Measurements from ENCODE around the gene ABHD13.
A peak's percentile ranks its signal among the peaks of the same experiment; 100 is the strongest.
"Not testable (repeated sequence)": the region's sequence is repeated elsewhere in the genome, so short reads cannot be mapped to it uniquely, and the experiment has no call there.

ABHD13 gene

DNA sequence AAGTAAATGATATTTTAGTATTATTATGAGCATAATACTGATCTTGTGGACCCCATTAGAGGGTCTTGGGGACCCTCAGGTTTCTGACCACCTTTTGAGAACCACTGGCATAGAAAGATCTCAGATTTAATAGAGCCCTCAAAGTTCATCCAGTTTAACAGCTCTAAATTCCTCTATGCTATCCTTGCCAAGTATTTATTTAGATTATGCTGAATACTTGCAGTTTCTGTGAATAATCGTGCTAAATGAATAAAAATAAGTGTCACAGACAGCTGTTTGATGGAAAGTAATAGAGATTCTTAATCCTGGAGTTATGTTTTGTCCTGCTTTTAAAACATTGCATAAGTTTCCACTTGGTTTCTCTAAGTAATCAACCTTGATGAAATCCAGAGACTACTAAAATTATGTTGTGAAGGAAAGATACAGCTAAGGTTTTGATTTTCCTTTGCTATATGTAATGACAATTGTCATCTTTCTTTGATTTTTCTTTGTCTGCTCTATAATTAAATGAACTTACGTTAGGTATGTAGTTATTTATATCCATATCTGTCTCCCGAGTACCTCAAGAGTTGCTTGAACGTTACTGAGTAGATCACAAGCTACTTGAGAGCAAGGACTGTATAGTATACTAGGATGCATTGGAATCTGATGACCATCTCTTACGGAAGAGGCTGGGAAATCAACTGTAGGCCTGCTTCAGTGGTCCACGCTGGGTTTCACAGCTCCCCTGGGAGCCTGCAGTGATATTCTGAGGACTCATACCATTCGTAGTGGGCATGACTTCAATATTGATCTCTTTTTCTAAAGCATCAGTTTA lies 5.7 kb downstream of the ABHD13 start:
- DNase-seq (ENCODE audit: low read depth) = no peak

DNA sequence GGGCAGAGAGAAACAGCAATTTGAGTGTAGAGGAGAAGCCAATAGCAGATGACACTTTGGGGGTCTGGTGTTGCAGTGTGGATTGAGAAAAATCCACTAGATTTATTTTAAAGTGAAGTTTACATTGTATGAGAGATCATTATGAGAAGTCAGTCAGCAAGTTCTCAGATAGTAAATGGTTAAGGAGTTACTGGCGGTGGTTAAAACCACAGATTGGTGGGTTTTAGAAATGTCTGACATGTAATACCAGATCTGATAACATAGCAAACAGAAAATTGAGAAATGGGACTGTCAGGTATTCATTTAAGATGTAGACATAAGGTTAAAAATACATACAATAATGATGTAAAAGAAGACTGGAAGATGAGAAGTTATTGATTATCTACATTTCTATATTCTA lies 7.2 kb downstream of the ABHD13 start:
- no peak for DNase-seq (ENCODE audit: low read depth)

GRCh38 chr13:108226184-108226583 lies 8.0 kb downstream of the ABHD13 start:
- DNase-seq (ENCODE audit: low read depth) = no peak

GRCh38 chr13:108227651-108228272 lies 9.6 kb downstream of the ABHD13 start:
- DNase-seq (ENCODE audit: low read depth) = no peak

DNA sequence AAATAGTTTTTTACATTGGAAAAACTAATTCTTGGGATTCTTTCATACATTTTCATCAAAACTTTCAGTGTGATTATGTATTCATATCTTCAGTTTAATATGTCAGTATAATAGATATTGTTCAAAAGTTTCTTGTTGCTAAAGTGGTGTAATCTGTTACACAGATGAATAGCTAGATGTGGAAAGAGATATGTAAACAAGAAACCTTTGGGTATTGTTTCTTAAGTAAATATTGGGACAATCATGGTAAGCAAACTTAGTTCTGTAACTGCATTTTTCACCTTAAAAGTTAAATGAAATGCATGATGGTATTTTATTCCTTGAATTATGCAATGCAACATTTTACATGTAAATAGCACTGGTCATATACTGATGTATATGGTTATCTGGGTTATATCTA lies 12.2 kb downstream of the ABHD13 start:
- no peak for DNase-seq (ENCODE audit: low read depth)

DNA sequence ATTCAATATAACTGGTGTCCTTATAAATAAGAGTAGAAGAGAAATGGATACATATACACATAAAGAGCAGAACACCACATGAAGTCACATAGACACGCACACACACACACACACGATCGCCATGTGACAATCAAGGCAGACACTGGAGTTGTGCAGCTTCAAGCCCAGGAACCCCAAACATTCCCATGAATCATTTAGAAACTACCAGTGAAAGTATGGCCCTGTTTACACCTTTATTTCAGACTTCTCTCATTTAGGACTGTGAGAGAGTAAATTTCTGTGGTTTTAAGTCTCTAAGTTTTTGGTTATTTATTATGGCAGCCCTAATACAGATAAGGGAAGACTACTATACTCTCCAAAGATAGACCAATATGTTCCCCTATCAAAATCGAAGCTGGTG lies 31.0 kb downstream of the ABHD13 start:
- no peak for DNase-seq (ENCODE audit: low read depth)

GRCh38 chr13:108257248-108257647 lies 39.1 kb downstream of the ABHD13 start:
- no peak for DNase-seq (ENCODE audit: low read depth)

DNA sequence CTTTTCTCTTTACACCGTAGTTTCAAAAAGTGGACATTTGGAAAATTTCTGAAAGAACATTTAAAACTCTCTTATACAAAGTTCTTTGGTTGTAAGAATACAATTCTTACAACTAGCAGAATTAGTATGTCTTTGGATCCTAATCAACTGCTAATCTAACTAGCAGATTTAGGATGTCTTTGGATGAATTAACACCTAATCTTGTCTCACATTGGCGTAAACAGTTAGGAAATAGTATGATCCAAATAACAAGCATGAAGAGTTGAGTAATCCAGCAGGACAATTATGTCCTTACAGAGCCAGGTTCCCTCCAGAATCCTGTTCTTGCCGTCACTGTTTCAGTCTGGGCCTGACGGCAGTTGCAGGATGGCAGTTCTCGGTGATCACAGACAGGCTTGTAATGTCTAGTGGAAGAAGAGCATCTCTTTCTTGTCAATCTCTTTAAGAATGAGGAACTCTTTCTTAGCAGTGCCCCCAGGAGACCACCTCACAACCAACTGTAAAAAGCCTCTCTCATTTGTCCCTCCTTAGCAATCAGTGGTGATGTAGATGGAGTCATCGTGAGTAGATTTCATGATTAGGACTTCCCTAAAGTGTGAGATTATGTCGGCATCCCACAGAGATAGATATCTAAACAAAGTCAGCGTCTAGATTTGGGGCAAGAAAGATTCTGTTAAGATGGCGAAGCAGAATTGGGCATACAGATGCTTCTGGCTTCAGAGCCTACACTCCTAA lies 45.6 kb downstream of the ABHD13 start:
- DNase-seq (ENCODE audit: low read depth) = no peak

GRCh38 chr13:108266321-108266990 lies 48.3 kb downstream of the ABHD13 start:
- DNase-seq (ENCODE audit: low read depth) = no peak

DNA sequence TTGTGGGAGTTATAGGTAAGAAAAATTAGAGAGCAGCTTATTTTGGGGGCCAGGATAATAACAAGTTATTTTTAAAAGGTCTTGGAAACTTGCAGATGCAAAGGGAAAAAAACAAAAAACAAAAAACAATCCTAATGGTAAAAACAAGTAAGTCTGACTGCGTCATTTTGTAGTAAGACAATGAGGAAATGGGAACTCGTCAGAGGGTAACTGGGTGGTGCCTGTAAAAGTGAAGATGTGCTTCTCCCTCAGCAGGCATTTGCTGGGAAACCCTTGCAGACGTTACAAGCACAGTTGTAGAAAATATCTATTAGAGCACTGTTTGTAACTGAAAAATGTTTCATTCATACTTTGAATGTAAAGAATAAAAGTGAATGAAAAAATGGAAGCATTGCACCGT lies 49.2 kb downstream of the ABHD13 start:
- DNase-seq (ENCODE audit: low read depth) = no peak

DNA sequence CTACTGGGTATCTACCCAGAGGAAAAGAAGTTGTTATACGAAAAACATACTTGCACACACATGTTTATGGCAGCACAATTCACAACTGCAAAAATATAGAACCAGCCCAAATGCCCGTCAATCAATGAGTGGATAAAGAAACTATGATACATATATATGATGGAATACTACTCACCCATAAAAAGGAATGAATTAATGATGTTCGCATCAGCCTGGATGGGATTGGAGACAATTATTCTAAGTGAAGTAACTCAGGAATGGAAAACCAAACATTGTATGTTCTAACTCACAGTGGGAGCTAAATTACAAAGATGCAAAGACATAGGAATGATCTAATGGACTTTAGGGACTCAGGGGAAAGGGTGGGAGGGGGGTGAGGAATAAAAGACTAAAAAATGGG lies 49.7 kb downstream of the ABHD13 start:
- DNase-seq (ENCODE audit: low read depth) = not testable (repeated sequence)

- no peak for DNase-seq (ENCODE audit: low read depth)
These were observed 50.4 kb downstream of the ABHD13 start for GRCh38 chr13:108268466-108269112.

DNA sequence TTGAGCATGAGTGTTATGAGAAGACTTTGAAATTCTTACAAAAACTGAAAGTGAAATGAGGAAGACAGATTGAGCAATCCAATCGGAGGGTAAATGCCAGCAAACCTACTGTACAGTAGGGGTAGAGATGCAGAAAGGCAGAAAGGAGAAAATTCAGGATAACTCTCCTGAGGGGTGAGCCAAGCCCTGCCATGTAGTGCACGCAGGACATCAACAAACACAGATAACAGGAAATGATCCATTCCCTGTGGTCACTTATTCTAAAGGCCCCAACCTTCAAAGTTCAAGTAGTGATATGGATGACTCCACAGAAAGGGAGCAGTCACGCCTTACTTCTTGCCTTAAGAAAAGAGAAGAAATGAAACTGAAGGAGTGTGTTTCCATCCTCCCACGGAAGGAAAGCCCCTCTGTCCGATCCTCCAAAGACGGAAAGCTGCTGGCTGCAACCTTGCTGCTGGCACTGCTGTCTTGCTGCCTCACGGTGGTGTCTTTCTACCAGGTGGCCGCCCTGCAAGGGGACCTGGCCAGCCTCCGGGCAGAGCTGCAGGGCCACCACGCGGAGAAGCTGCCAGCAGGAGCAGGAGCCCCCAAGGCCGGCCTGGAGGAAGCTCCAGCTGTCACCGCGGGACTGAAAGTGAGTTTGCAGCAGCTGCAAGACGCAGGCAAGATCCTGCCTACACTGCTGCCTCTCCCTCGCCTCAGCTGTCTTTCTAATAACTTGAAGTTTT lies 51.6 kb downstream of the ABHD13 start, which contains the start of gene TNFSF13B:
TSS of gene TNFSF13B (plus strand) at position 118 of the 728 bp plus-strand sequence. CDS start at position 296, 178 bp downstream.
- peak; percentile 31 for DNase-seq (ENCODE audit: low read depth)

GRCh38 chr13:108270442-108270841 lies 52.2 kb downstream of the ABHD13 start:
- DNase-seq (ENCODE audit: low read depth) = no peak

GRCh38 chr13:108272333-108272732 lies 54.1 kb downstream of the ABHD13 start:
- no peak for DNase-seq (ENCODE audit: low read depth)

GRCh38 chr13:108273429-108274118 lies 55.4 kb downstream of the ABHD13 start:
- no peak for DNase-seq (ENCODE audit: low read depth)

- no peak for DNase-seq (ENCODE audit: low read depth)
These were observed 56.5 kb downstream of the ABHD13 start for GRCh38 chr13:108274718-108275117.

GRCh38 chr13:108276060-108276459 lies 57.9 kb downstream of the ABHD13 start:
- DNase-seq (ENCODE audit: low read depth) = no peak

- DNase-seq (ENCODE audit: low read depth) = no peak
These were observed 60.3 kb downstream of the ABHD13 start for GRCh38 chr13:108278466-108278865.

- DNase-seq (ENCODE audit: low read depth) = no peak
These were observed 63.7 kb downstream of the ABHD13 start for GRCh38 chr13:108281901-108282300.

Measured in activated T-cell treated with anti-CD3 and anti-CD28 coated beads for 48 hours (primary cell).